CD4-positive, alpha-beta T cell treated with Interleukin-2 at 100 ng/mL for 4 hours (primary cell): ENCODE measurements around the gene OR2A5.
"Not testable (repeated sequence)": the region's sequence is repeated elsewhere in the genome, so short reads cannot be mapped to it uniquely, and the experiment has no call there.

Experiments
- DNase-seq: peaks from one replicate; pipeline ENCODE4 v3.0.0-alpha.2; 2020; ENCODE audit warnings: low spot score

Gene OR2A5

DNA sequence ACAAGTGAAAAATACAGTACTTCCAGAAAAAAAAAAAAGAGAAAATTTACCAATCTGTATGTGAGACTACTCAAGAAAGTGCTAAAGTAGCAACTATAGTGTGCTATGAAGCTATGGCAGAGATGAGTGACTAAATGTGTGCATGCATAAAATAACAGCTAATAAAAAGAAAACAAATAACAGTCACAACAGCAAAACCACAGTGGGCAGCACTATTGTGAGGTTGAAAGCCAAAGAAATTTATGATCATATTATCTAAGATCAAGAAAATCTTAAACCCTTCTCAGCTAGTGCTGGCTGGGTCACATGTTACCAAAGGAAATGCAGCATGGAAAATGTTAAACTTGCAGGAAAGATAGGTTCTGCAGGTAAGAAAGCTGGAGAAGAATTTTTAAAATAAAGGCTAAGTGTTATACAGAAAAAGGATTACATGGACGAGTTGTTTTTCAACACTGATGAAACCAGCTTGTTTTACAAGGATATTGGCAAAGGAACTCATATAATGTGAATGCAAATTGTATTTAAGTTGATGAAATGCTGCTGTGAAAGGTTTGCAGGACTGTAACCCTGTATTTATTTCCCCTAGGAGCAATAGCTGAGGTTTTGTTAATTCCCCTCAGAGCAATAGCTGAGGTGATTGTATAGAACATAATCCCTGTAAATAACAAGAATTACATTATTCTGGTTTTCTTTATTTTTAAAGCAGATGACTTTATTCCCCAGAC lies 15.6 kb upstream of the OR2A5 start:
- DNase-seq = no peak

DNA sequence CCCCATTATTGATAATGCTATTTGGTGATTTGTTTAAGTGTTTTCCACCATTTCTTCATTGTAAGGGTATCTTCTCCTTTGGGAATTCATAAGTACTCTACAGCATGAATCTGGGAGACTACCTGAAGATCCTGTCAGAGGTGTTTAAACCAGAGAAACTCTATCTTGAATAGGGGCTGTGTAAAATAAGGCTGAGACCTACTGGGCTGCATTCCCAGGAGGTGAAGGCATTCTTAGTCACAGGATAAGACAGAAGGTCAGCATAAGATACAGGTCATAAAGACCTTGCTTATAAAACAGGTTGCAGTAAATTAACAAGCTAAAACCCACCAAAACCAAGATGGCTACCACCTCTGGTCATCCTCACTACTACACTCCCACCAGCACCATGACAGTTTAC lies 13.4 kb upstream of the OR2A5 start:
- DNase-seq = no peak

DNA sequence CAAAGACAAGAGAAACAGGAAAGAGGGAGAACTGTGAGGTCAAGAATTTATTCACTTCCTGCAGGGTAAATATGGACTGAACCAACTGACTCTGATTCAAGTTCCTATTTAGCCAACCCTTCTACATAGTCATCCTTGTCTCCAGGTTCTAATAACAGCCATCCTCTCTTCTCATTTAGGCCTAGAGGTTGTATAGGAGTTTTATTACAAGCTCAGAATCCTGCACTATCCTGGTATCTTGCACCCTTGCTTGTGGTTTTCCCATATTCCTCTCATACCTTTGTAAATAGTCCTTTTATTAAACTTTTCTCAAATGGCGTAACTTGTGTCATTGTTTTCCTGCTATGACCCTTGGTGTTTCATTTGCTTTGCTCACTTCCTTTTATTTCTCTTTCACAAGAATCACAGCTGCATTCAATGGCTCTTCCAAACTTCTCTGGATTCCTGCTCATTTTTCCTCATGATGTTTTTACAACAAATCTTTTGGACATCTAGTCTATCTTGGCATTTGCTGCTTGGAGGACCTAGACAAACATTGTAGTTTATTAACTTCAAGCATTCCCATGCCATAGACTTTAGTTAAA lies 12.4 kb upstream of the OR2A5 start:
- no peak for DNase-seq

DNA sequence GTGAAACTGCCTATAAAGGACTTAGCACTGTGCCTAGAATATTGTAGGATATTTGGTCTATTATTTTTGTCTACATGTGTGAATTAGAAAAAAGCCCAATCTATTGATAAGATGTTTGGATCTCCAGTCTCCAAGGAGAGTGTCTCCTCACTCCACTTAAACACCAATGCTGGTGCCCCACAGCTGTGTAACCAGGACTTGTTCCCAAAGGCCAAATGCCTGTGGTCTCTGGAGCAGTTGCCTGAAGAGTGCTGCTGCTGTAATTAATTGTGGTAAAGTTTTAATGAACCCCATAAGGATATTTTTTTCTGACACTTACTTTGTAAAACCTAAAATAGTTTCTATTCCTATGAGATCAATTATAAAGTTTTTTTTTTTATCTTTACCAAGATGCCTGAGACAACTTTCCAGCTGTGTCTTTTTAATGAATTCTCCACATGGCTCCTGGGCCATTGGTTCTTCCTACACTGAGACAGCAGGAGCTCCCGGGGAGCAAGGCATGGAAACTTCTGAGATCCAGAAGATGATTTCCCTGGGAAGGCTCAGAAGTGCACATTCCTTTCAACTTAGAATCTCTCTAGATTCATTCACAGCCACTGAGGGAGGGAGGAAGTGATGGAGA lies 11.2 kb upstream of the OR2A5 start:
- DNase-seq = no peak

DNA sequence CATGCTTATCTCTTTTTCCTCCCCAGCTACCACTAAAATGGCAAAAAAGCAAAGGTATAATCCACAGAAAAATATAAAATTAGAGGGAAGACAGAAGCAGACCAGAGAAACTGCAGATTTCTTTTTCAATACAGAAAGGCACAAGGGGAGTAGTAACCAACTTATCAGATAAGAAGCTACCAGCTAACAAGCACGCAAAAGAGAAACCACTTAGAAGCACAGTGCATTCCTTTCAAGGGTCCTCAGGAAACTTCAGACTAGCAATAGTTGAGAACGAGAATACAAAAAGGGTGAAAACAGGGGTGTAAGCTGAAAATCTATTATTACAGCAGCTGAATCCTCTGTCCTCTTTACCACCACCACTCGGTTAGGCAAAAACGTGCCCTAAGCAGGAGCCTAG lies 9.9 kb upstream of the OR2A5 start:
- no peak for DNase-seq

DNA sequence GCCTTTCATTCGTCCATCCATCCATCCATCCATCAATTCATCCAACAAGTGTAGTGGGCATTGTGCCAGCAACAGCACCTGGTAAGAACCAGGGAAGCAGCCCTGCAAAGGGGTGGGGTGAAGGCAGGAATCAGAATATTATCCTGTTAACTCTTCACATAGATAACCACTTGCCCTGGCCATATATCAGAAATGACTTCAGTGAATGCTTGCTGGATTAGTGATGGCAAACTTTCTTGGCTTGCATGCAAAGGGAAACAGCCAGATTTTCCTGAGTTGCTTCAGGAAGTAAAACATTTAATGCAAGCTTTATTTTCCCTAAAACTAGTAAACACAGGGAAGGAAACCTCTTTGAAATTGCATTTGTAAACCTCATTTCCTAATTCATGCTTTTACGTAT lies 743 bp downstream of the OR2A5 start:
- DNase-seq = no peak

DNA sequence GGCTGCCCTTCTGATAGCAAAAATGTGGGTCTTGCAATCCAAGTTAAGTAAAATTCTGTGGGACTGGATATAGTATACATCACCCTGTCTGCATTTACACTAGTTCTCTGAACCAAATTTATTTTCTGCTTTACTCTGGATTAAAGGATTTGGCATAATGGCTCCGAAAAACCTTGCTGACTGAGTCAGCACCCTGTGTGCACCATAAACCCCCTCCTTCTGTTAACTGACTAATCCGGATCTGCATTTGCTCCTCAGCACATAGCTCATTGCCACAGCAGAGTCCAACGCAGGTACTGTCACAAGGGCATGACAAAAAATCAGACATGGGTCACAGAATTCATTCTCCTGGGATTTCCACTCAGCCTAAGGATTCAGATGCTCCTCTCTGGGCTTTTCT lies 1.3 kb downstream of the OR2A5 start:
- no peak for DNase-seq

DNA sequence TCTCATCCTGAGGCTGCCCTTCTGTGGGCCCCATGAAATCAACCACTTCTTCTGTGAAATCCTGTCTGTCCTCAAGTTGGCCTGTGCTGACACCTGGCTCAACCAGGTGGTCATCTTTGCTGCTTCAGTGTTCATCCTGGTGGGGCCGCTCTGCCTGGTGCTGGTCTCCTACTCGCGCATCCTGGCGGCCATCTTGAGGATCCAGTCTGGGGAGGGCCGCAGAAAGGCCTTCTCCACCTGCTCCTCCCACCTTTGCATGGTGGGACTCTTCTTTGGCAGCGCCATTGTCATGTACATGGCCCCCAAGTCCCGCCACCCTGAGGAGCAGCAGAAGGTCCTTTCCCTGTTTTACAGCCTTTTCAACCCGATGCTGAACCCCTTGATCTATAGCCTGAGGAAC lies 2.1 kb downstream of the OR2A5 start:
- DNase-seq = not testable (repeated sequence)

DNA sequence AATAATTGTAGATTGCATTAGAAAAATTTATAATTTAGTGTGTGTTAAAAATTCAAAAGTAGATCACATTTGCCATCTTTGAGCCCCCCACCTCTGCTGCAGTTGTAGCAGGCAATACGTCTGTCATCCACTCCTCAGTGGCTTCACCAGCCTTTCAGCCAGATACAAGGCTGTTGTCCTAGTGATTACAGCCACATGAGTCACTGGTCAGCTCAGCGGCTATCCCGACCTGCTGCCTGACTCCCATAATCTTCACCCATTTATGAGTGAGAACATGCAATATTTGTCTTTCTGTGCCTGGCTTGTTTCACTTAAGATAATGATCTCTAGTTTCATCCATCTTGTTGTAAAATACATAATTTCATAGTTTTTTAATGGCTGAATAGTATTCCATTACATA lies 9.2 kb downstream of the OR2A5 start:
- no peak for DNase-seq

DNA sequence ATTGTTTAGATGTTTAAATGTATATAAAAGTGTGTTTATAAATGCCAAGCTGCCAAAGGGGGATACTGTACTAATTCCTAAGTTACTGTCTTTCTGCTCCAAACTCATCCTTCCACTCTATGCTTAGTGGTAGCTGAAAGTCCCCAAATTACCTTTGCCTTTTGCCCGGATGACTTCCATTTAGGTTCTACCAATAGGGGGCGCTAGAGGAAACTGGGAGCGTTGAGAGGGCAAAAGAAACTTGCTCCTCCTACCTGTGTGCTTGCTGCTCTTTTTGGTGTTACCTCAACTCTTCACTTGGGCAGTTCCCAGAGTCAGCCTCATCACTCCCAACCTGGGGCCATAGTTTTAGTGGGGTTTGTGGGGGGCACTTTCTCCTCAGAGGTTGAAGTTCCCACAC lies 15.0 kb downstream of the OR2A5 start:
- DNase-seq = no peak

DNA sequence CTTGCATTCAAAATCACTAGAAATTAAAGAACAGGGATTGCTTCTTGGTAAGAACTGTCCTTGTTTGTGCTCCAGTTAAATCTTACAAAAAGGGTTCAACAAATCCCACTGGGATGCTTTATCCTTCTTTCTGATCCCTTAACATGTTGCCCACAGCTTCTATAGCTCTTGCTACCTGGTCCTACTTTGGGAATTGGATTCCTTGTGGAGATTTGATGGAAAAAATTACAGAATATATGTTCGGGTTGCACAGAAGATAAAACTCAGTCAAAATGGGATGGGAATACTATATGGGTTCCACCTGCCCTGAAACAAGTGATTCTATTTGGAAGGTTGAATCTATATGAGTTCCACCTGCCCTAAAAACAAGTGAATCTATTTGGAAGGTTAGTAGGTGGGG lies 20.8 kb downstream of the OR2A5 start, which contains the start of gene OR2A25:
Gene OR2A25, plus strand, starts transcription at position 301 of the 400 bp plus-strand sequence. CDS start 4,409 bp downstream, outside the sequence.
- DNase-seq = no peak

DNA sequence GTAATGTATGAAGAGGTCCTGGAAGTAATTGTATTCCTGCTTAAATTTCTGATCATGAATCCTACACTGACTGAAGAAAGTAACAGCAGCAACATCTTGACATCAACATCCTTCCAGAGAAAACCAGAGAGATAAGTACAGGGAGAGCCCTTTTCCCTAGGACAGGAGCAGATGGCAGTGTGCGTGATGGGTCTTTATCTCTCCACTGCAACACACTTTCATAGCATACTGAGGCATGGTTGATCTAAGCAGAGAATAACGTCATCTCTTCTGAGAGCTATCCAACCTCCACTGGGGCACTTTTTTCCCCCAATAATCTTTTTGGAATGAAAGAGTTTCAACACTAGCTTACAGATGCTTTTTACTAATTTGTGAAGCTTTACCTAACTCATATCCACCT lies 21.2 kb downstream of the OR2A5 start:
- DNase-seq = no peak

DNA sequence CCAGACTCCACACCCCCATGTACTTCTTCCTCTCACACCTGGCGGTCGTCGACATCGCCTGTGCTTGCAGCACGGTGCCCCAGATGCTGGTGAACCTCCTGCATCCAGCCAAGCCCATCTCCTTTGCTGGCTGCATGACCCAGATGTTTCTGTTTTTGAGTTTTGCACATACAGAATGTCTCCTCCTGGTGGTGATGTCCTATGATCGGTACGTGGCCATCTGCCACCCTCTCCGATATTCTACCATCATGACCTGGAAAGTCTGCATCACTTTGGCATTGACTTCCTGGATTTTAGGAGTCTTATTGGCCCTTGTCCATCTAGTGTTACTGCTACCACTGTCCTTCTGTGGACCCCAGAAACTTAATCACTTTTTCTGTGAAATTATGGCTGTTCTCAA lies 25.6 kb downstream of the OR2A5 start:
- DNase-seq = no peak

DNA sequence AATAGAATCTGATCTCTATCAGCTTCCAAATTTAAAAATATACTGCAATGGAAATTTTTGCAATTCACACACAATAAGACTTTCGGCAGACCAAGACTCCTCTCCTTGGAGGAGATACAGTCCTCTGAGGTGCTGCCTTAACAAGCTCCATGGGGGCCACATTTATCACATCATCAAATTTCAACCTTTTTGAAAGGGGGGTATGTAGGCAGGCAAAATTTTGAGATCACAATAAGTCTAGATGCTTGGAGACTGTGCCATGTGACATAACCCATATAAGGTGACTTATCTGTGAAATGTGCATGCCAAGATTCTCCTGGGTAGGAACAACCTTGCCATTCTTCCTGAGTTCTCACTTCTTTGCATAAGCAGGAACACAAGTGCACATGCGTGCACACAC lies 37.2 kb downstream of the OR2A5 start, which contains the start of gene OR2A12:
Gene OR2A12, plus strand, starts transcription at position 301 of the 400 bp plus-strand sequence. CDS start 8,830 bp downstream, outside the sequence.
- no peak for DNase-seq

DNA sequence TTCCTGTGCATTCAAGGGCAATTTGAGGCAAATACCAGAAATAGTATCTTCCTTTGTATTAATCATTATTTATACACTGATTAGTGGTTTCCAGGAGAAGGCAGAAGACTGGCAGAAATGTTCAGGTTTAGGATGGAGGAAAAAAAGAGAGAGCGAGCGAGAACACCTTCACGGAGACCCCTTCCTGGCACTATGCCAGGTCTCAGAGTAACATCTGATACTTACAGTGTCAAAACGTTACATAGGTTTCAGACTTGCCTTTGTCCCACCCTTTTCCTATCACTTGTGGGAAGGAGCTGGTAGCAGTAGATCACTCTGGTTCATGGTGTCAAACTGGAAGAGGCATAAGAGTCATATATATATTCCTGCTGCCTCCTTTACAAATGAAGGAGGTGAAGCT lies 38.0 kb downstream of the OR2A5 start:
- no peak for DNase-seq

DNA sequence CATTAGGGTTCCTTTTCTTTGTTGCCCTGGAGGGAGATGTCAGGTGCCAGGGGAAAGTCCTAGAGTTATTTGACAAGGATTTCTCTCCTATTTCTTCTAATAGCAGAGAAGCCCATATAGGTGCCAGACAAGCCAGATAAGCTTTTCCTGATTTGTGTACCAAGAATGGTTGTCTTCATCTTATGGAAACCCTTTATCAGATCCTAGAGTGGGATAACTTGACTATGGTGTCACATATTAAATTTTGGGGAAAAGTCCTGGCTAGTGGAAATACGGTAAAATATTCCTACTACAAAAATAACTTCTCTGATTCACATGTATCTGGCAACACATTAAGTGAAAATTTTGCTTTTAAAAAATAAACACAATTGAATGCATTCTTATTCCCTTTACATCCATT lies 38.5 kb downstream of the OR2A5 start:
- no peak for DNase-seq

DNA sequence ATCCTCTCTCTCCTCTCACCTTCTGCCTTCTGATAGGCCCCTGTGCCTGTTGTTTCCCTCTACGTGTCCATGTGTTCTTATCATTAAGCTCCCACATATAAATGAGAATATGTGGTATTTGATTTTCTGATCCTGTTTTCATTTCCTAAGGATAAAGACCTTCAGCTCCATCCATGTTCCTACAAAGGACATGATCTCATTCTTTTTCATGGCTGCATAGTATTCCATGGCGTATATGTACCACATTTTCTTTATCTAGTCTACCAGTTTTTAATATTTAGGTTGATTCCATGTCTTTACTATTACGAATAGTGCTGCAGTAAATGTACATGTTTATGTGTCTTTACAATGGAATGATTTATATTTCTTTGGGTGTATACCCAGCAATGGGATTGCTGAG lies 41.9 kb downstream of the OR2A5 start:
- DNase-seq = no peak

DNA sequence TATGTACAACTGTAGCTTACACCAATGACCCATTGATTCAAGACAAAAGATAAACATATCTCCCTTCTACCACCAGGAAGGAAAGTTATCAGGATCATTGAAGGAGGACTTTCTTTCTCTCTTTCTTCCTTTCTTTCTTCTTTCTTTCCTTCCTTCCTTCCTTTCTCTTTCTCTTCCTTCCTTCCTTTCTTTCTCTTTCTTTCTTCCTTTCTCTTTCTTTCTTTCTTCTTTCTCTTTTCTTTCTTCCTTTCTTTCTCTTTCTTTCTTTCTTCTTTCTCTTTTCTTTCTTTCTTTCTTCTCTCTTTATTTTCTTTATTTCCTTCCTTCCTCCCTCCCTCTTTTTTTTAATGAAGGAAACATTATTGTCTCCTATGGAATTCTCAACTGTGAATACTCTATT lies 50.0 kb downstream of the OR2A5 start:
- DNase-seq = no peak

DNA sequence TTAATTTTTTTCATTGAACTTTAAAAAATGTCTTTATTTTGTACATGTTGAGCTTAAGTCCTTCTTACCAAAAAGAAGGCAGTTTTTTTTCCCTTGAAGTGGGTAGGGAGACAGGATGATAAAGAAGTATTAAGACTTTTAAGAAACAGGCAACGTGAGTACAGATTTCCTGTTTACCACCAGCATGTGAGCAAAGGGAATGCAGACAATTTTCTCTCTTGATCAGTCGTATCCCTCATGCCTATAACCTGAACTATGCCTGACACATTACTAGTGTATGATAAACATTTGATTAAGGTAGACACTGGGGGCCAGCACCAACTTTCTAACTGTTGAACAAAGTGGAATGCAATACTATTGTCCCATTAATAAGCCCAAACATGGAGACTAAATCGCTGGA lies 51.9 kb downstream of the OR2A5 start:
- DNase-seq = no peak

DNA sequence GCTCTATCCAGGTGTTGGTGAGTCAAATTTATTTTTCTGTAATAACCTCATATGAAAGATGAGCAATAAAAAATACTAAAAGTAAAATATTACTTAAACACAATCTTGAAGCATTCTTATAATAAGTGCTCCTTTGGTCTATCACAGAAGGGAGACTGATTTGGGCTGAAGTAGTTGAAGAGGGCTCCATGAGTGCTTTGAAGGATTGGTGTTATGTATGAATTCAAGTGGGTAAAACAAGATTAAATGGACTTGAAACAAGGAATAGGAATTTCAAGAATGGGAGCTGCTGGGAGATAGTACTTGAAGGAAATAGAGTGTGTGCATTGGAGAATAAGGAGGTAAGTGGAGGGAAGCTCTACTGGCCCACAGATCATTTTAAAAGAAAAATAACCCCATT lies 53.3 kb downstream of the OR2A5 start:
- no peak for DNase-seq

DNA sequence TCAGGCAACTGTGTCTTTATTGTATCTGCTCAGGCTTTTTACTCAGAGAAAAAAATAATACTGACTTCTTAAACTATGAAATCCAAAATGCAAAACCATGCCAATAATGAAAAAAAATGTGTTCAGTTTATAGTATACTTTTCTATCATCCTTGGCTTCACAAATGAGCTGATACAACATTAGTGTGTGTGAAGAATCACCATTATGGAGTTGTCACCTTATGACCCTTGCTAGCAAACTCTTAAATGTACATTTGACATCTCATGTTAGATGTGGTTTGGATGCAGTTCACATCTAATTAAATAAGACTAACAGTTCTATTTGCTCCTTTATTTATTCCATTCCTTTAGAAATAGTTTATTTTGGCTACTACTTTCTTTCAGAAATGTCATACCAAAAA lies 56.5 kb downstream of the OR2A5 start:
- DNase-seq = no peak
